HCT116 (cell line): ENCODE measurements around the gene FLNC. TPM values are rescaled to one million over a fixed set of nuclear protein-coding genes. Genes with fewer than 3 reads are reported as not detected.

Source experiments
- ATAC-seq: fragments of 200-7000 bp; cut with Tn5 transposase; 2 replicates; pipeline ENCODE4 v1.9.1; 2020; ENCODE audit warnings: mild to moderate bottlenecking, moderate library complexity
- BruUV-seq: library from RNA; stranded (reverse); fragments of 400-500 nt; replicated peaks from 2 replicates; lab custom pipeline; 2021; lab: Mats Ljungman, UMichigan
- CTCF ChIA-PET: fragments of 300-600 bp; sonication (Branson Sonifier 250); formaldehyde crosslinking; loops from one replicate; lab custom pipeline; 2021; ENCODE audit warnings: antibody characterized with exemption; lab: Charles Lee
- POLR2A ChIA-PET: fragments of 300-600, 350-600 bp; sonication (Branson Sonifier 250); formaldehyde crosslinking; loops from one replicate; lab custom pipeline; 2021; ENCODE audit warnings: antibody characterized with exemption; lab: Charles Lee
- RAD21 ChIA-PET, 2 experiments: fragments of 300-600 bp; sonication (Branson Sonifier 250); formaldehyde crosslinking; loops; one replicate each; lab custom pipeline; 2023; ENCODE audit warnings: low total read pairs in 2 of 2; ENCODE audit not compliant: uncharacterized antibody in 2 of 2, unreplicated experiment in 2 of 2, low non-redundant PET in 1 of 2; lab: Charles Lee
- DNase-seq: peaks from one replicate; pipeline ENCODE4 v3.0.0-alpha.2; 2010; ENCODE audit warnings: low read depth, low spot score
- H2AFZ ChIP-seq: fragments of 200-600 bp; shearing (Covaris generic), sonication (generic); 2 replicates; pipeline ENCODE4 v1.6.1; 2017; ENCODE audit warnings: low read depth, mixed run types, mixed read lengths, antibody characterized with exemption, low read length; ENCODE audit not compliant: poor library complexity, severe bottlenecking
- H3K27ac ChIP-seq: 2 replicates; pipeline ENCODE4 v1.5.1; 2012; ENCODE audit warnings: low read depth, low read length
- H3K27me3 ChIP-seq: fragments of 200-600 bp; sonication (generic); 2 replicates; pipeline ENCODE4 v1.6.1; 2016; ENCODE audit warnings: mixed run types, low read length, mixed read lengths; ENCODE audit not compliant: insufficient read depth
- H3K36me3 ChIP-seq, 2 experiments: fragments of 200-500 bp in 1 of 2; fragments of 200-600 bp in 1 of 2; sonication (Bioruptor generic) in 1 of 2; sonication (generic) in 1 of 2; 2 replicates each; pipeline versions ENCODE4 v1.5.1 to v1.6.1; 2014 to 2016; ENCODE audit warnings: low read length in 2 of 2, inconsistent platforms in 1 of 2, mixed read lengths in 1 of 2, mixed run types in 1 of 2; ENCODE audit not compliant: insufficient read depth in 2 of 2, control insufficient read depth in 1 of 2
- H3K4me1 ChIP-seq, 2 experiments: fragments of 200-600 bp in 1 of 2; sonication (generic) in 1 of 2; 2 replicates each; pipeline versions ENCODE4 v1.5.1 to v1.6.1; 2012 to 2017; ENCODE audit warnings: low read length in 2 of 2, inconsistent platforms in 1 of 2, mild to moderate bottlenecking in 1 of 2, mixed read lengths in 1 of 2, mixed run types in 1 of 2, moderate library complexity in 1 of 2; ENCODE audit not compliant: insufficient read depth in 2 of 2, control insufficient read depth in 1 of 2
- H3K4me2 ChIP-seq: fragments of 200-600 bp; sonication (generic); 2 replicates; pipeline ENCODE4 v1.6.1; 2017; ENCODE audit warnings: mixed run types, low read length, mixed read lengths
- H3K4me3 ChIP-seq, 2 experiments: fragments of 200-600 bp in 1 of 2; sonication (generic) in 1 of 2; replicated peaks in 1 of 2; 2 replicates each; pipeline ENCODE4 v1.5.1; 2011 to 2016; ENCODE audit warnings: low read length in 2 of 2, control low read depth in 1 of 2, low read depth in 1 of 2, mild to moderate bottlenecking in 1 of 2, mixed read lengths in 1 of 2, mixed run types in 1 of 2
- H3K79me2 ChIP-seq: fragments of 200-600 bp; sonication (generic); 2 replicates; pipeline ENCODE4 v1.6.1; 2017; ENCODE audit warnings: mild to moderate bottlenecking, mixed run types, low read length, moderate library complexity, mixed read lengths; ENCODE audit not compliant: insufficient read depth
- H3K9ac ChIP-seq: fragments of 200-600 bp; sonication (generic); 2 replicates; pipeline ENCODE4 v1.6.1; 2016; ENCODE audit warnings: low read length, mixed read lengths
- H3K9me2 ChIP-seq: fragments of 200-600 bp; sonication (generic), shearing (Covaris generic); 2 replicates; pipeline ENCODE4 v1.6.1; 2017; ENCODE audit warnings: mixed run types, mild to moderate bottlenecking, moderate library complexity; ENCODE audit not compliant: insufficient read depth
- H3K9me3 ChIP-seq, 2 experiments: fragments of 200-500 bp in 1 of 2; fragments of 200-600 bp in 1 of 2; sonication (Bioruptor generic) in 1 of 2; sonication (generic) in 1 of 2; 2 replicates each; pipeline ENCODE4 v1.6.1; 2014 to 2017; ENCODE audit warnings: low read length in 2 of 2, mixed read lengths in 2 of 2, inconsistent platforms in 1 of 2, low read depth in 1 of 2, mild to moderate bottlenecking in 1 of 2, mixed run types in 1 of 2, moderate library complexity in 1 of 2; ENCODE audit not compliant: control insufficient read depth in 1 of 2, insufficient read depth in 1 of 2
- H4K20me1 ChIP-seq: fragments of 200-600 bp; sonication (generic), shearing (Covaris generic); 2 replicates; pipeline ENCODE4 v1.6.1; 2017; ENCODE audit warnings: mixed run types, mild to moderate bottlenecking, moderate library complexity; ENCODE audit not compliant: insufficient read depth
- CBX3 ChIP-seq: IDR thresholded peaks from 2 replicates; pipeline ENCODE4 v1.6.1; 2012; ENCODE audit warnings: low read depth
- CEBPB ChIP-seq: IDR thresholded peaks from 2 replicates; pipeline ENCODE4 v1.6.1; 2012; ENCODE audit warnings: low read depth
- CTCF ChIP-seq, 3 experiments: fragments of 200-600 bp in 1 of 3; sonication (generic) in 1 of 3; IDR thresholded peaks in 2 of 3; conservative IDR thresholded peaks in 1 of 3; 2 replicates each; pipeline ENCODE4 v1.5.1; 2012 to 2017; ENCODE audit warnings: low read depth in 2 of 3, low read length in 2 of 3, antibody characterized with exemption in 1 of 3, borderline replicate concordance in 1 of 3, control low read depth in 1 of 3, mild to moderate bottlenecking in 1 of 3, mixed read lengths in 1 of 3, mixed run types in 1 of 3, moderate library complexity in 1 of 3; ENCODE audit not compliant: insufficient read depth in 1 of 3
- EGR1 ChIP-seq: IDR thresholded peaks from 2 replicates; pipeline ENCODE4 v1.6.1; 2012; ENCODE audit warnings: low read depth
- EZH2 ChIP-seq: fragments of 200-600 bp; sonication (generic); IDR thresholded peaks from 2 replicates; pipeline ENCODE4 v1.6.1; 2017; ENCODE audit warnings: antibody characterized with exemption, mixed run types
- EZH2phosphoT487 ChIP-seq: fragments of 200-600 bp; IDR thresholded peaks from 2 replicates; pipeline ENCODE4 v1.6.1; 2018; ENCODE audit warnings: antibody characterized with exemption, borderline replicate concordance
- FOSL1 ChIP-seq: IDR thresholded peaks from 2 replicates; pipeline ENCODE4 v1.6.1; 2012; ENCODE audit warnings: low read depth
- JUND ChIP-seq: IDR thresholded peaks from 2 replicates; pipeline ENCODE4 v1.6.1; 2012
- MAX ChIP-seq: IDR thresholded peaks from 2 replicates; pipeline ENCODE4 v1.6.1; 2012
- POLR2A ChIP-seq: IDR thresholded peaks from 2 replicates; pipeline ENCODE4 v1.7.0; 2011; ENCODE audit warnings: borderline replicate concordance; ENCODE audit not compliant: insufficient read depth, insufficient read length; ENCODE audit errors: extremely low read depth
- POLR2AphosphoS5 ChIP-seq: IDR thresholded peaks from 2 replicates; pipeline ENCODE4 v1.6.1; 2011; ENCODE audit warnings: mild to moderate bottlenecking, low read depth, low read length, moderate library complexity
- RAD21 ChIP-seq: IDR thresholded peaks from 2 replicates; pipeline ENCODE4 v1.6.1; 2012; ENCODE audit warnings: low read depth, mild to moderate bottlenecking
- SP1 ChIP-seq: IDR thresholded peaks from 2 replicates; pipeline ENCODE4 v1.6.1; 2012; ENCODE audit warnings: low read depth
- SRF ChIP-seq: IDR thresholded peaks from 2 replicates; pipeline ENCODE4 v1.6.1; 2012; ENCODE audit warnings: low read depth
- TCF7L2 ChIP-seq: IDR thresholded peaks from 2 replicates; pipeline ENCODE4 v1.7.0; 2011; ENCODE audit warnings: borderline replicate concordance, inconsistent platforms; ENCODE audit not compliant: insufficient read depth, insufficient read length; ENCODE audit errors: extremely low read depth
- ZBTB33 ChIP-seq: IDR thresholded peaks from 2 replicates; pipeline ENCODE4 v1.6.1; 2011; ENCODE audit warnings: mild to moderate bottlenecking, low read length, moderate library complexity; ENCODE audit not compliant: insufficient replicate concordance; ENCODE audit errors: extremely low read depth
- ZFX ChIP-seq: fragments of 450-650 bp; IDR thresholded peaks from 2 replicates; pipeline ENCODE4 v1.6.1; 2017
- ZNF274 ChIP-seq: fragments of 200-500 bp; sonication (Bioruptor generic); IDR thresholded peaks from 2 replicates; pipeline ENCODE4 v1.6.1; 2014; ENCODE audit warnings: mild to moderate bottlenecking, low read depth, low read length, inconsistent platforms
- intact Hi-C: fragments of 100-400 bp; cut with micrococcal nuclease; formaldehyde crosslinking; loops from 2 replicates; pipeline ENCODE4 v1.10.0; 2022
- total RNA-seq: library from RNA; stranded (reverse); gene quantifications from one replicate; pipeline ENCODE4 v1.2.1, GENCODE V29; 2021; ENCODE audit not compliant: unreplicated experiment
- TF ChIP-seq, protein P1 (sequence below): IDR thresholded peaks from 2 replicates; pipeline ENCODE4 v1.6.1; 2012; ENCODE audit warnings: low read depth
- TF ChIP-seq, protein P2 (sequence below): IDR thresholded peaks from 2 replicates; pipeline ENCODE4 v1.6.1; 2012

The FLNC gene
- total RNA-seq, 1 experiment from 2014 or later, result 42.8 TPM

DNA sequence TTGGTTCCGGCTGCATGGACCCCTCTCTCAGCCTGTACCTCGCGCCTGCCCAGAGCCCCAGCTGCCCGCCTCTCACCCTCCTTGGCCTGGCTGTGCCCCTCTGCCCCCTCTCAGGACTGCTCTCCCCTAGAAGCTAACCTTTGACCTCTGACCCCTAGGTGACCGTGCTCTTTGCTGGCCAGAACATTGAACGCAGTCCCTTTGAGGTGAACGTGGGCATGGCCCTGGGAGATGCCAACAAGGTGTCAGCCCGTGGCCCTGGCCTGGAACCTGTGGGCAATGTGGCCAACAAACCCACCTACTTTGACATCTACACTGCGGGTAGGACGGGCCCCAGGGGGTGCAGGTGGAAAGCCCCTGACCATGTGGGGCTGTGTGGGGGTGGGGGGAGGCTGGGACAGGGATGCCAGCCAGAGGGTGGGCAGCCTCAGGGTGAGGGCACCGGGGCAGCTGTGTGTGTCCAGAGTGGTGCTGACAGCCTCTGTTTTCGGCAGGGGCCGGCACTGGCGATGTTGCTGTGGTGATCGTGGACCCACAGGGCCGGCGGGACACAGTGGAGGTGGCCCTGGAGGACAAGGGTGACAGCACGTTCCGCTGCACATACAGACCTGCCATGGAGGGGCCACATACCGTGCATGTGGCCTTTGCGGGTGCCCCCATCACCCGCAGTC is 8.0 kb downstream of the FLNC start:
- POLR2A ChIA-PET, result no interaction called here
- intact Hi-C loops, result no loop called here
- H2AFZ ChIP-seq, result no peak overlapping the region

More for the DNA sequence above, 8.0 kb downstream of the FLNC start:
- peaks cover 0 to 17% of the 10 kb centered on the region in 2 experiments; a peak in 2 of 4 replicates for H3K4me1 ChIP-seq
- H3K79me2 ChIP-seq, result no peaks in the 10 kb centered on the region
- H3K9me2 ChIP-seq, result no peaks in the 10 kb centered on the region
- BruUV-seq, result no TSS peak
- TF ChIP-seq EZH2phosphoT487 (no peak), POLR2AphosphoS5 (no peak), EGR1 (no peak), RAD21 (no peak), TCF7L2 (no peak), MAX (no peak), POLR2A (no peak), CBX3 (no peak), CEBPB (no peak), ZBTB33 (no peak), FOSL1 (no peak), JUND (no peak), SP1 (no peak), SRF (no peak), EZH2 (no peak), CTCF (IDR thresholded peaks at IDR 0.05 in 2 of 3, conservative IDR thresholded peaks at IDR 0.05 in 1 of 3; ENCODE audit: borderline replicate concordance in 1 of 3, insufficient read depth in 1 of 3, low read depth in 2 of 3, low read length in 2 of 3) (no peak), ZNF274 (no peak), ZFX (no peak)
- TF ChIP-seq, protein P1, sequence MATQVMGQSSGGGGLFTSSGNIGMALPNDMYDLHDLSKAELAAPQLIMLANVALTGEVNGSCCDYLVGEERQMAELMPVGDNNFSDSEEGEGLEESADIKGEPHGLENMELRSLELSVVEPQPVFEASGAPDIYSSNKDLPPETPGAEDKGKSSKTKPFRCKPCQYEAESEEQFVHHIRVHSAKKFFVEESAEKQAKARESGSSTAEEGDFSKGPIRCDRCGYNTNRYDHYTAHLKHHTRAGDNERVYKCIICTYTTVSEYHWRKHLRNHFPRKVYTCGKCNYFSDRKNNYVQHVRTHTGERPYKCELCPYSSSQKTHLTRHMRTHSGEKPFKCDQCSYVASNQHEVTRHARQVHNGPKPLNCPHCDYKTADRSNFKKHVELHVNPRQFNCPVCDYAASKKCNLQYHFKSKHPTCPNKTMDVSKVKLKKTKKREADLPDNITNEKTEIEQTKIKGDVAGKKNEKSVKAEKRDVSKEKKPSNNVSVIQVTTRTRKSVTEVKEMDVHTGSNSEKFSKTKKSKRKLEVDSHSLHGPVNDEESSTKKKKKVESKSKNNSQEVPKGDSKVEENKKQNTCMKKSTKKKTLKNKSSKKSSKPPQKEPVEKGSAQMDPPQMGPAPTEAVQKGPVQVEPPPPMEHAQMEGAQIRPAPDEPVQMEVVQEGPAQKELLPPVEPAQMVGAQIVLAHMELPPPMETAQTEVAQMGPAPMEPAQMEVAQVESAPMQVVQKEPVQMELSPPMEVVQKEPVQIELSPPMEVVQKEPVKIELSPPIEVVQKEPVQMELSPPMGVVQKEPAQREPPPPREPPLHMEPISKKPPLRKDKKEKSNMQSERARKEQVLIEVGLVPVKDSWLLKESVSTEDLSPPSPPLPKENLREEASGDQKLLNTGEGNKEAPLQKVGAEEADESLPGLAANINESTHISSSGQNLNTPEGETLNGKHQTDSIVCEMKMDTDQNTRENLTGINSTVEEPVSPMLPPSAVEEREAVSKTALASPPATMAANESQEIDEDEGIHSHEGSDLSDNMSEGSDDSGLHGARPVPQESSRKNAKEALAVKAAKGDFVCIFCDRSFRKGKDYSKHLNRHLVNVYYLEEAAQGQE, result no peak
- TF ChIP-seq, protein P2, sequence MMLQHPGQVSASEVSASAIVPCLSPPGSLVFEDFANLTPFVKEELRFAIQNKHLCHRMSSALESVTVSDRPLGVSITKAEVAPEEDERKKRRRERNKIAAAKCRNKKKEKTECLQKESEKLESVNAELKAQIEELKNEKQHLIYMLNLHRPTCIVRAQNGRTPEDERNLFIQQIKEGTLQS, result no peak
- TF ChIP-seq, all 23 proteins: peak for 0
- CTCF ChIA-PET, result no interaction called here
- Histone ChIP-seq H3K9me3 (no peaks in the 10 kb centered on the region), H3K27ac (no peak overlapping the region), H4K20me1 (no peaks in the 10 kb centered on the region), H3K4me2 (no peak overlapping the region), H3K27me3 (no peaks in the 10 kb centered on the region), H3K9ac (no peak overlapping the region), H3K4me3 (no peak overlapping the region), H3K36me3 (peaks cover 0 to 24% of the 10 kb centered on the region in 2 experiments; a peak in 1 of 4 replicates)
- ATAC-seq, result no peak
- RAD21 ChIA-PET, result no interaction called here
- DNase-seq, result no peak
